Activated CD8-positive, alpha-beta memory T cell treated with anti-CD3 and anti-CD28 coated beads, Interleukin-2, amount 10 ng/mL, durations not matched to agents 7 days and 5 days (primary cell): ENCODE measurements around the gene P2RY1. TPM values are rescaled to one million over a fixed set of nuclear protein-coding genes. Genes with fewer than 3 reads are reported as not detected.
A peak's percentile ranks its signal among the peaks of the same experiment; 100 is the strongest.
"Not testable (repeated sequence)": the region's sequence is repeated elsewhere in the genome, so short reads cannot be mapped to it uniquely, and the experiment has no call there.

ENCODE experiments used
- ATAC-seq: fragments of 150-1000 bp; cut with Tn5 transposase; one replicate; pipeline ENCODE4 v1.10.0; 2021; ENCODE audit warnings: moderate library complexity
- CTCF ChIA-PET: fragments of 350-600 bp; sonication (Branson Sonifier 250); formaldehyde crosslinking; loops from one replicate; lab custom pipeline; 2021; ENCODE audit warnings: antibody characterized with exemption; lab: Charles Lee
- DNase-seq: peaks from one replicate; pipeline ENCODE4 v3.0.0-alpha.2; 2020
- H3K27ac Mint-ChIP-seq: one replicate; pipeline ENCODE4 v1.8.0; 2021; ENCODE audit warnings: mild to moderate bottlenecking, mixed read lengths
- H3K27me3 Mint-ChIP-seq: one replicate; pipeline ENCODE4 v1.8.0; 2021; ENCODE audit warnings: mixed read lengths
- H3K36me3 Mint-ChIP-seq: one replicate; pipeline ENCODE4 v1.8.0; 2021; ENCODE audit warnings: mild to moderate bottlenecking, mixed read lengths
- H3K4me1 Mint-ChIP-seq: one replicate; pipeline ENCODE4 v1.8.0; 2021; ENCODE audit warnings: mixed read lengths
- H3K4me3 Mint-ChIP-seq: one replicate; pipeline ENCODE4 v1.8.0; 2021; ENCODE audit warnings: mild to moderate bottlenecking, moderate library complexity, mixed read lengths
- H3K9me3 Mint-ChIP-seq: one replicate; pipeline ENCODE4 v1.8.0; 2022; ENCODE audit warnings: low read depth, mixed read lengths
- total RNA-seq, 2 experiments: library from RNA; stranded (reverse); gene quantifications; one replicate each; pipeline ENCODE4 v1.2.3, GENCODE V29; 2021

Gene P2RY1
- total RNA-seq, 2 experiments from 2014 or later, result 0.35 to 1.1 TPM

GRCh38 chr3:152827313-152827712 is 7.6 kb upstream of the P2RY1 start:
- peaks cover 5% of the 10 kb centered on the region for H3K27me3 Mint-ChIP-seq
- H3K27ac Mint-ChIP-seq, result no peak overlapping the region
- no peak overlapping the region for H3K4me3 Mint-ChIP-seq
- CTCF ChIA-PET, result no interaction called here
- no peaks in the 10 kb centered on the region for H3K36me3 Mint-ChIP-seq
- no peaks in the 10 kb centered on the region for H3K9me3 Mint-ChIP-seq
- ATAC-seq (no peak), DNase-seq (no peak)
- no peaks in the 10 kb centered on the region for H3K4me1 Mint-ChIP-seq

DNA sequence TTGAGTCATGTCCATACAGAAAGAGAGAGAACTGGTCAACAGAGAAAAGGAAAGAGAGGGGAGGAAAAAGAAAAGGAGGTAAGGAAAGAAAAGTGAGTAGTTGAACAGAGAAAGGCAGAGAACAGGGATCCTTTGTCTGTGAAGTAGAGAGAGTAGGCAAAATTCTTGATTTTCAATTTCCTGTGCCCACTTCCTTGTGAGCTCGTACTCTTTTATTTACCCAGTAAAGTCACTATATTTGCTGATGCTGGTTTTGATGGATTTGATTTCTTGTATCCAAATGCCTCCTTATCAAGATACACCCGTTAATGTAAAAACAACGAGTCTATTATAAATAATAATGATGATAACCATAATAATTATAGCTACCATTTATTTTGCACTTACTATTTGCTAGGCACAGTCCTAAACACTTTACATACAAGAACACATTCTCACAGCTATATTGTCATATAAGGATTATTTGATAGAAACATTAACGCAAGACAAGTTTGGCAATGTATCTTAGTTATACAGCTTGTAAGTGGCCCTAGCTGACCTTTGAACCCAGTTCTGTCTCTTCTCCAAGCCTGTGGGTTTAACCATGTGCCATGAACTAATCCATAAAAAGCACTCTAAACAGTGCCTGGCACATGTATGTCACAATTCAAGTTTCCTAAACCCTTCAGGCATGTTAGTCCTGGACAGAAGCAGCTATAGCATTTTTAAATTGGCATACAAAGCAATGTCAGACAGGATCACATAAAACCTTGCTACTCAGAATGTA is 6.7 kb upstream of the P2RY1 start:
- DNase-seq (no peak), ATAC-seq (no peak)
- CTCF ChIA-PET, result no interaction called here
- H3K4me1 Mint-ChIP-seq, result no peaks in the 10 kb centered on the region
- peaks cover 9% of the 10 kb centered on the region for H3K27me3 Mint-ChIP-seq
- no peaks in the 10 kb centered on the region for H3K36me3 Mint-ChIP-seq
- no peak overlapping the region for H3K27ac Mint-ChIP-seq
- H3K4me3 Mint-ChIP-seq, result no peak overlapping the region
- no peaks in the 10 kb centered on the region for H3K9me3 Mint-ChIP-seq

DNA sequence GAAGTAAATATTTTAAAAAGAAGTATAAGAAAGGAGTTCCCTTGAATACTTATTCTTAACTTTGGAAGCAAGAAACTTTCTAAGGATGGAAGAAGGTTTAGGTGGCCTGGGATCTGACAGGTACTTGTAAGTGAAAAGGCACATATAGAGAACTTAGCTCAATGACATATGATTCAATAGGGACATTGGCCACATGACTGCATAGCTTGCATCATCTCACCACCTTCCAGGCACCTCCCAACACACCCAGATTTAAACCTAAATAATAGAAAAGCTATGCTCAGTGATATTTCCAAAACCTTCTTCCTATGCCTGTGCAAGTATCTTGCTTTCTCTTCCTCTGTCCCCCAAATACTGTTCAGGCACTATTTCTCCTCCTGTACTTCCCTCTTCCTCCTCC is 4.7 kb upstream of the P2RY1 start:
- Mint-ChIP-seq H3K36me3 (no peaks in the 10 kb centered on the region), H3K4me3 (no peak overlapping the region), H3K27ac (no peak overlapping the region), H3K4me1 (peaks cover 6% of the 10 kb centered on the region), H3K9me3 (no peaks in the 10 kb centered on the region), H3K27me3 (peaks cover 18% of the 10 kb centered on the region)
- ATAC-seq (no peak), DNase-seq (no peak)
- CTCF ChIA-PET, result no interaction called here

GRCh38 chr3:152832046-152832445 is 2.9 kb upstream of the P2RY1 start:
- H3K9me3 Mint-ChIP-seq, result no peaks in the 10 kb centered on the region
- CTCF ChIA-PET, result no interaction called here
- no peak overlapping the region for H3K27ac Mint-ChIP-seq
- peaks cover 34% of the 10 kb centered on the region for H3K27me3 Mint-ChIP-seq
- ATAC-seq (no peak), DNase-seq (no peak)
- H3K4me1 Mint-ChIP-seq, result peaks cover 14% of the 10 kb centered on the region
- no peaks in the 10 kb centered on the region for H3K36me3 Mint-ChIP-seq
- H3K4me3 Mint-ChIP-seq, result no peak overlapping the region

GRCh38 chr3:152833089-152833488 is 1.8 kb upstream of the P2RY1 start:
- H3K4me3 Mint-ChIP-seq, result no peak overlapping the region
- peaks cover 43% of the 10 kb centered on the region for H3K27me3 Mint-ChIP-seq
- no peaks in the 10 kb centered on the region for H3K36me3 Mint-ChIP-seq
- H3K9me3 Mint-ChIP-seq, result no peaks in the 10 kb centered on the region
- DNase-seq (no peak), ATAC-seq (no peak)
- peaks cover 14% of the 10 kb centered on the region for H3K4me1 Mint-ChIP-seq
- H3K27ac Mint-ChIP-seq, result no peak overlapping the region
- CTCF ChIA-PET, result interaction anchor here (1.3 kb wide), 1 partner anchor 33 kb away, joined by 3 read pairs; no protein-coding TSS in a partner anchor

DNA sequence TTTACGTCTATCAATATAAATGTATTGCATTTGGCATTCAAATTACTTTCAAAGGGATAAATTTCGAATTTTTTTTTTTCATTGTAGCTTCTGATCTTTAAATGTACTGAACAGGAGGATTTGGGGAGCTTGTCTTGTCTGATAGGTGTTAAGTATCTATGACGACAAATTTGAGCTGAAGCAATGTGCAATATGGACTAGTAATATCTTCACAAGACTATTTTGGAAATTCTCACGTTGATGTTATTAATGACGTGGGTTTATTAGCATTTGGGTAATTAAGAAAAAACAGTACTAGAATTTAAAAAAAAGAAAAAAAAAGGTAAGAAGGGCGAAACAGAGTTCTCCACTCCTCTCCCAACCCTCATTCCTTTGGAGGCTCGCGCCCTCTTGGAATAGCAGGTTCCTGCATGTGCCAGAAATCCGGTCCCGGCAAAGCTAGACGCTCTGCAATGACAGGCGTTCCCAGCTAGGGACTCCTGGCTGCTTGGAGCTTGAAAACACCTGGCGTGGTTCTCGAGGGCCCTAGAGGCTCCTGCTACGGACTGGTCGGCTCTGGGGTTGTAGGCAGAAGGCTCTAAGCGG is 648 bp upstream of the P2RY1 start:
- ATAC-seq (no peak), DNase-seq (no peak)
- Mint-ChIP-seq H3K27ac (no peak overlapping the region), H3K4me1 (peaks cover 14% of the 10 kb centered on the region), H3K27me3 (peaks cover 54% of the 10 kb centered on the region), H3K36me3 (no peaks in the 10 kb centered on the region), H3K9me3 (no peaks in the 10 kb centered on the region), H3K4me3 (peak overlapping the region; percentile 79)
- CTCF ChIA-PET, result interaction anchor here (1.3 kb wide), 1 partner anchor 32 kb away, joined by 3 read pairs; no protein-coding TSS in a partner anchor

GRCh38 chr3:152835601-152836102 is 721 bp downstream of the P2RY1 start:
- Mint-ChIP-seq H3K27me3 (peaks cover 56% of the 10 kb centered on the region), H3K4me1 (peaks cover 14% of the 10 kb centered on the region), H3K36me3 (no peaks in the 10 kb centered on the region), H3K9me3 (no peaks in the 10 kb centered on the region), H3K27ac (no peak overlapping the region), H3K4me3 (peak overlapping the region; percentile 61)
- ATAC-seq, result no peak
- CTCF ChIA-PET, result interaction anchor here (1.2 kb wide), 1 partner anchor 75 kb away, joined by 3 read pairs; no protein-coding TSS in a partner anchor
- no peak for DNase-seq

- Mint-ChIP-seq H3K27me3 (peaks cover 56% of the 10 kb centered on the region), H3K9me3 (no peaks in the 10 kb centered on the region), H3K4me3 (peak overlapping the region; percentile 61), H3K4me1 (peaks cover 14% of the 10 kb centered on the region), H3K36me3 (no peaks in the 10 kb centered on the region), H3K27ac (no peak overlapping the region)
- ATAC-seq (no peak), DNase-seq (no peak)
- CTCF ChIA-PET, result no interaction called here
These were observed 1.3 kb downstream of the P2RY1 start for GRCh38 chr3:152836269-152836668.

GRCh38 chr3:152839511-152839910 is 4.6 kb downstream of the P2RY1 start:
- ATAC-seq (no peak), DNase-seq (no peak)
- CTCF ChIA-PET, result interaction anchor here (0.6 kb wide), 1 partner anchor 13 kb away, joined by 3 read pairs; no protein-coding TSS in a partner anchor
- Mint-ChIP-seq H3K4me3 (no peak overlapping the region), H3K27me3 (peaks cover 46% of the 10 kb centered on the region), H3K4me1 (peaks cover 13% of the 10 kb centered on the region), H3K9me3 (no peaks in the 10 kb centered on the region), H3K36me3 (no peaks in the 10 kb centered on the region), H3K27ac (no peak overlapping the region)

GRCh38 chr3:152841131-152841530 is 6.2 kb downstream of the P2RY1 start:
- H3K4me3 Mint-ChIP-seq, result no peak overlapping the region
- no peak for ATAC-seq
- CTCF ChIA-PET, result no interaction called here
- peaks cover 3% of the 10 kb centered on the region for H3K4me1 Mint-ChIP-seq
- peaks cover 33% of the 10 kb centered on the region for H3K27me3 Mint-ChIP-seq
- no peak for DNase-seq
- H3K9me3 Mint-ChIP-seq, result no peaks in the 10 kb centered on the region
- no peak overlapping the region for H3K27ac Mint-ChIP-seq
- H3K36me3 Mint-ChIP-seq, result no peaks in the 10 kb centered on the region

GRCh38 chr3:152842413-152842812 is 7.5 kb downstream of the P2RY1 start:
- no peak overlapping the region for H3K27ac Mint-ChIP-seq
- no peaks in the 10 kb centered on the region for H3K9me3 Mint-ChIP-seq
- peaks cover 20% of the 10 kb centered on the region for H3K27me3 Mint-ChIP-seq
- H3K4me3 Mint-ChIP-seq, result no peak overlapping the region
- no peak for ATAC-seq
- CTCF ChIA-PET, result no interaction called here
- no peak for DNase-seq
- no peaks in the 10 kb centered on the region for H3K36me3 Mint-ChIP-seq
- H3K4me1 Mint-ChIP-seq, result no peaks in the 10 kb centered on the region

DNA sequence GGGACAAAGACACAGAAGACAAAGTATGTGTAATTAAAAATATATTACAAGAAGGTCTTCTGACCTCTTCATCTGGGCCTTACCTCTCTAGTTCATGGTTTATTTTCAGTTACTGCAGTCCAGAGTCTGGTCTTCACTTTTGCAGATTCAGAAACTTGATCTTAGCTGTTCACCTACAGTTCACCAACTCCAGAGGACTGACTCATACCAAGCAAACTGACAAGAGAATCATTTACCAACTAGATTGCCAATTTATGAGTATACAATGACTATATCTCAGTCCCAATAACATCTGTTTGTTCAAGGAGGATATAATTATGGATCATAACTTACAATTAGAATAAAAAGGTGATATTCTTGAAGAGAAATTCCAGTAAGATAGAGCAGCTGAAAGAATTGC is 9.0 kb downstream of the P2RY1 start:
- CTCF ChIA-PET, result no interaction called here
- H3K36me3 Mint-ChIP-seq, result no peaks in the 10 kb centered on the region
- no peak for ATAC-seq

GRCh38 chr3:152846572-152847202 is 11.8 kb downstream of the P2RY1 start:
- DNase-seq, H3K27ac Mint-ChIP-seq, H3K36me3 Mint-ChIP-seq, H3K4me3 Mint-ChIP-seq, H3K4me1 Mint-ChIP-seq, H3K27me3 Mint-ChIP-seq, H3K9me3 Mint-ChIP-seq, ATAC-seq, CTCF ChIA-PET: not testable (repeated sequence)

More for the DNA sequence above, 9.0 kb downstream of the P2RY1 start:
- Mint-ChIP-seq H3K27me3 (peaks cover 7% of the 10 kb centered on the region), H3K4me1 (no peaks in the 10 kb centered on the region), H3K4me3 (no peak overlapping the region), H3K9me3 (no peaks in the 10 kb centered on the region), H3K27ac (no peak overlapping the region)
- DNase-seq, result no peak
